ENCODE results near the gene CTNNA3. TPM values are rescaled to one million over a fixed set of nuclear protein-coding genes. Genes with fewer than 3 reads are reported as not detected.

The CTNNA3 gene
- polyA plus RNA-seq, 1 experiment: not detected

DNA sequence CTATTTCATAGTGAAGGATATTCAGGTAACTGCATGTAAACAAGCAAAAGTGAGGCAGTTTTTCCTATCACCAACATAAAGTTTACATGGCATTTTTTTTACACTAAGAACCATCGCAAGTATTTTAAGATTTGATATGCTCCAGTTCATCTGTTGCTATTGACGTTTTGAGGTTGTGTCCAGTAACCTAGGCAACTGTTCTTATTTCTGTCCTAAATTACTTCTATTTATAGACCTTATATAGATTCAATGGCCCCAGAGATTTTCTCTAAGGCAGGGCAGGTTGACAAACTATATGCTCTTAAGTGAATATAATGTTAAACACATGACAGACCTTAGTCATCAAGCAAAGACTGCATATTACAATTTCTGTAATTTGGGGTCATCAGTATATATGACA lies 1600.4 kb downstream of the CTNNA3 start:
- TF ChIP-seq CTCF (IDR thresholded peaks at IDR 0.05; ENCODE audit: insufficient read depth, low read depth, low read length): no peak
- no peak for DNase-seq (ENCODE audit: low read depth)
- Histone ChIP-seq H3K27me3 (ENCODE audit: control insufficient read depth, insufficient read depth, low read length) (no peaks in the 10 kb centered on the region), H3K4me3 (ENCODE audit: low read depth, low read length) (no peak overlapping the region), H3K36me3 (ENCODE audit: control insufficient read depth, insufficient read depth, low read length) (no peaks in the 10 kb centered on the region)
- ChIA-PET POLR2A (no interaction called here), CTCF (no interaction called here)

DNA sequence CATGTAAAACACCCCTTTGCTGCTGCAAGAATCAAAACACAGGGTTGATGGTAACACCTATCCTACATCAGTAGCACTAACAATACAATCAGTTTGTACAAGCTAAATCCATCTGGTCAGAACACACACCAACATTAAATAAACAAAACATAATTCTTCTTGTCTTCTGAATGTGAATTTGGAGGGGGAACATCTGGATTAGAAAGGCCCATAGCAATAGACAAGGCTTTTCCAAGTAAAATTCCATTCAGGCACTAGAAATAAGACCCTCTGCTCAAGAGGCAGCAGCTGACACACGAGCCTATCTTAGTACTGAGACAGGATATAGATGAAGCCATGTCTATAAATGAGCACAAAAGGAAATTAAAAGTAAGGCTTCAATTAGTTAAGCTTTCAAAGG lies 1610.1 kb downstream of the CTNNA3 start:
- CTCF ChIA-PET: no interaction called here
- DNase-seq (ENCODE audit: low read depth): no peak
- Histone ChIP-seq H3K27me3 (ENCODE audit: control insufficient read depth, insufficient read depth, low read length) (no peaks in the 10 kb centered on the region), H3K4me3 (ENCODE audit: low read depth, low read length) (no peak overlapping the region), H3K36me3 (ENCODE audit: control insufficient read depth, insufficient read depth, low read length) (no peaks in the 10 kb centered on the region)
- TF ChIP-seq CTCF (IDR thresholded peaks at IDR 0.05; ENCODE audit: insufficient read depth, low read depth, low read length): no peak
- POLR2A ChIA-PET: no interaction called here

GRCh38 chr10:66071907-66072306 lies 1624.1 kb downstream of the CTNNA3 start:
- H3K36me3 ChIP-seq (ENCODE audit: control insufficient read depth, insufficient read depth, low read length): no peaks in the 10 kb centered on the region
- H3K27me3 ChIP-seq (ENCODE audit: control insufficient read depth, insufficient read depth, low read length): no peaks in the 10 kb centered on the region
- no peak for DNase-seq (ENCODE audit: low read depth)
- TF ChIP-seq CTCF (IDR thresholded peaks at IDR 0.05; ENCODE audit: insufficient read depth, low read depth, low read length): no peak
- CTCF ChIA-PET: no interaction called here
- POLR2A ChIA-PET: no interaction called here
- no peak overlapping the region for H3K4me3 ChIP-seq (ENCODE audit: low read depth, low read length)

- CTCF ChIA-PET: no interaction called here
- POLR2A ChIA-PET: no interaction called here
Observed at GRCh38 chr10:66058594-66058993, 1637.4 kb downstream of the CTNNA3 start.

GRCh38 chr10:66049335-66049734 lies 1646.7 kb downstream of the CTNNA3 start:
- H3K36me3 ChIP-seq (ENCODE audit: control insufficient read depth, insufficient read depth, low read length): no peaks in the 10 kb centered on the region
- POLR2A ChIA-PET: no interaction called here

More at GRCh38 chr10:66058594-66058993, 1637.4 kb downstream of the CTNNA3 start:
- no peaks in the 10 kb centered on the region for H3K27me3 ChIP-seq (ENCODE audit: control insufficient read depth, insufficient read depth, low read length)
- no peaks in the 10 kb centered on the region for H3K36me3 ChIP-seq (ENCODE audit: control insufficient read depth, insufficient read depth, low read length)
- no peak overlapping the region for H3K4me3 ChIP-seq (ENCODE audit: low read depth, low read length)
- TF ChIP-seq CTCF (IDR thresholded peaks at IDR 0.05; ENCODE audit: insufficient read depth, low read depth, low read length): no peak
- DNase-seq (ENCODE audit: low read depth): no peak

More at GRCh38 chr10:66049335-66049734, 1646.7 kb downstream of the CTNNA3 start:
- no peak for TF ChIP-seq CTCF (IDR thresholded peaks at IDR 0.05; ENCODE audit: insufficient read depth, low read depth, low read length)
- no peaks in the 10 kb centered on the region for H3K27me3 ChIP-seq (ENCODE audit: control insufficient read depth, insufficient read depth, low read length)
- no peak overlapping the region for H3K4me3 ChIP-seq (ENCODE audit: low read depth, low read length)
- no peak for DNase-seq (ENCODE audit: low read depth)
- CTCF ChIA-PET: no interaction called here

All from BJ (cell line).